H1 (cell line): ENCODE data around the gene TBC1D16.

Experiments
- CTCF ChIP-seq, 3 experiments: IDR thresholded peaks; 1 replicate in 2 of 3; 2 replicates in 1 of 3; pipeline versions ENCODE4 v1.5.1 to v1.6.1; 2011; ENCODE audit warnings: low read length in 3 of 3, mild to moderate bottlenecking in 3 of 3, inconsistent platforms in 2 of 3, low read depth in 1 of 3, moderate library complexity in 1 of 3; ENCODE audit not compliant: insufficient read depth in 1 of 3; ENCODE audit errors: control extremely low read depth in 1 of 3
- EP300 ChIP-seq, 2 experiments: IDR thresholded peaks; 1 replicate in 1 of 2; 2 replicates in 1 of 2; pipeline ENCODE4 v1.6.1; 2011 to 2012; ENCODE audit warnings: low read depth in 2 of 2, low read length in 2 of 2, mild to moderate bottlenecking in 2 of 2, borderline replicate concordance in 1 of 2, inconsistent platforms in 1 of 2, moderate library complexity in 1 of 2
- GABPA ChIP-seq: IDR thresholded peaks from 2 replicates; pipeline ENCODE4 v1.6.1; 2011; ENCODE audit warnings: mild to moderate bottlenecking, low read length, moderate library complexity, borderline replicate concordance; ENCODE audit not compliant: insufficient read depth
- JUND ChIP-seq: IDR thresholded peaks from 2 replicates; pipeline ENCODE4 v1.6.1; 2011; ENCODE audit warnings: mild to moderate bottlenecking, improper control_type of control experiment, low read length
- POLR2A ChIP-seq, 2 experiments: IDR thresholded peaks; 1 replicate in 1 of 2; 2 replicates in 1 of 2; pipeline ENCODE4 v1.6.1; 2011; ENCODE audit warnings: low read depth in 2 of 2, low read length in 2 of 2, mild to moderate bottlenecking in 2 of 2; ENCODE audit errors: control extremely low read depth in 1 of 2
- RAD21 ChIP-seq, 2 experiments: IDR thresholded peaks in 1 of 2; conservative IDR thresholded peaks in 1 of 2; 2 replicates each; pipeline ENCODE4 v1.6.1; 2011; ENCODE audit warnings: low read depth in 2 of 2, low read length in 2 of 2, improper control_type of control experiment in 1 of 2, inconsistent platforms in 1 of 2, mild to moderate bottlenecking in 1 of 2, moderate library complexity in 1 of 2
- RXRA ChIP-seq: IDR thresholded peaks from 2 replicates; pipeline ENCODE4 v1.6.1; 2011; ENCODE audit warnings: low read depth, mild to moderate bottlenecking, low read length, moderate library complexity; ENCODE audit not compliant: insufficient read depth
- TF ChIP-seq, protein P1 (sequence below): IDR thresholded peaks from 2 replicates; pipeline ENCODE4 v1.6.1; 2012; ENCODE audit warnings: inconsistent platforms
- TF ChIP-seq, protein P2 (sequence below): IDR thresholded peaks from 2 replicates; pipeline ENCODE4 v1.6.1; 2012; ENCODE audit warnings: inconsistent platforms

GRCh38 chr17:79956853-79957252 lies 78.8 kb downstream of the TBC1D16 start:
- TF ChIP-seq EP300 (IDR thresholded peaks at IDR 0.05; ENCODE audit: borderline replicate concordance in 1 of 2, low read depth in 2 of 2, low read length in 2 of 2) (no peak), POLR2A (IDR thresholded peaks at IDR 0.05; ENCODE audit: control extremely low read depth in 1 of 2, low read depth in 2 of 2, low read length in 2 of 2) (no peak), CTCF (IDR thresholded peaks at IDR 0.05; ENCODE audit: control extremely low read depth in 1 of 3, insufficient read depth in 1 of 3, low read depth in 1 of 3, low read length in 3 of 3) (no peak), JUND (no peak), RAD21 (IDR thresholded peaks at IDR 0.05 in 1 of 2, conservative IDR thresholded peaks at IDR 0.05 in 1 of 2; ENCODE audit: low read depth in 2 of 2, low read length in 2 of 2) (no peak), GABPA (no peak), RXRA (no peak)
- TF ChIP-seq, protein P1, sequence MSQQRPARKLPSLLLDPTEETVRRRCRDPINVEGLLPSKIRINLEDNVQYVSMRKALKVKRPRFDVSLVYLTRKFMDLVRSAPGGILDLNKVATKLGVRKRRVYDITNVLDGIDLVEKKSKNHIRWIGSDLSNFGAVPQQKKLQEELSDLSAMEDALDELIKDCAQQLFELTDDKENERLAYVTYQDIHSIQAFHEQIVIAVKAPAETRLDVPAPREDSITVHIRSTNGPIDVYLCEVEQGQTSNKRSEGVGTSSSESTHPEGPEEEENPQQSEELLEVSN: no peak
- TF ChIP-seq, protein P2, sequence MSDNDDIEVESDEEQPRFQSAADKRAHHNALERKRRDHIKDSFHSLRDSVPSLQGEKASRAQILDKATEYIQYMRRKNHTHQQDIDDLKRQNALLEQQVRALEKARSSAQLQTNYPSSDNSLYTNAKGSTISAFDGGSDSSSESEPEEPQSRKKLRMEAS: no peak
